ENCODE results near the gene MRPL45.

Gene MRPL45

DNA sequence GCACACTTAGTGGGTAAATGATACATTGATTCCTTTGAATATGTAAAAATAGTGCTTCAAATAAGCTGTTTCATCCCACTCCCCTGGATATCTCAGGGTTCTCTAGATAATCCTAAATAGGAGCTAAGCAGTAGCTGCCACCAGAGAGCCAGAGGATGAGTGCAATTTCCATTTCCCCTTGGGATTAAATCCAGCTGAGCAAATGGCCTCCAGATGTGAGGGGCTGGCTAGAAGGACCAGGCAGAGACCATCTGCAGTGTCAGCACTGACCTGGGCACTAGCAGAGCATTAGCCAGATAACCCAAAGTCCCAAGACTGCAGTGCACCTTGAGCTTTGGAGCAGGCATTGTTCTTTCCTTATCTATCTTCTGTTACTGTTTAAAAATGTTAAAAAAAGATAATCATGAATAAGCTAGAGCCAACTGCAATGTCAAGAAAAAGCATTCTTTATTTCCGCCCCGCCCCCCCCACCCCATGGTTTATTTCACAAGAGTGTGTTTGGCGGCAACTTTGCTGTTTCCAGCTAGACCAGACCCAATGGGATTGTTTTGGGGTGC is 27.3 kb downstream of the MRPL45 start:
- FAIRE-seq = no peak
- DNase-seq (ENCODE audit: extremely low spot score, insufficient read length, low read depth) = no peak

DNA sequence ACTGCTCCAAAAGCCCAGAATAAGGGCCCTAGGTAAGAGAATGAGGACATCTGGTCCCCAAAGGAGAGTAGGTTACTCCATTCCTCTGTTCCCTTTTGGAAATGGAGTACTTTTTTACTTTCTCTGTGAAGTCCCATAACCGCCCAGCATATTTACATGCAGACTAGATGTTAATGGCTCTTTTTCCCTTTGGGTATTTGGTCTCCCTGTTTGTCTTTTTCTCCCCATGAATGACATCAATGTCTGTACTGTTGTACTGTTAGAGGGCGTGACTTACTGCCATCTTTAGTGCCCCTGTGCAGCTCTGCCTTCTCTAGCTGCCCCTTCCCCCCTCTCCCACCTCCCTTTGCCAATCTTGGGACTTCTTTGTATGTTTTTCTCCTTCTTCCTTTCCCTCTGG is 27.8 kb downstream of the MRPL45 start:
- FAIRE-seq = no peak
- DNase-seq (ENCODE audit: extremely low spot score, insufficient read length, low read depth) = no peak

DNA sequence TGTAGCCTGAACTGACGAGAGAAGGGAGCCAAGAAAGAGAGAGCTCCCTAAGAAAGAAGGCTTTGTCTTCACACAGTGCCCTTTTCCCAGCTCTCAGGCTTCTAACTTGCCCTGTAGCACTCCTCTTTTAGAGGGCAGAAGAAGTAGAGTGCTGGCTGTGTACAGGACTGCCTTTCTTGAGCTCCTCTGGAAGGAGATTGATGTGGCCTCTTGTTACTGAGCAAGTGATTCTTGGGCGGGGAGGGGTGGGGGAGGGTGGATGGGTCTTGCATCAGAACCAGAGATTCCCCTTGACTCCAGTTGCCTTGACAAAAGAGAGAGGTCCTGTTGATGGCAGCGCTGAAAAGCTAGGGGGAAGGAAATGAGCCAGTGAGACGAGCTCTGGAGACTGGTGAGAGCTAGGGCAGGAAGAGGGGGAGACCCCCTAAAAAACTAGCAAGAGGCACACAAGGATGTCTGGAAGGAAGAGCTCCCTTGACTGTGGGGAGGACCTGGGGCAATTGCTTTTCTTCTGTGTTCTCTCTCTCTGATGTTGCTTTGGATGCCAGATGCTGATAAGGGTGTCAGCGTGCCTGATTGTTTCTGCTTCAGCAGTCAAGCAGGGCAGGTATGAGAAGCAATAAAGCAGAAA is 28.4 kb downstream of the MRPL45 start:
- FAIRE-seq (no peak), DNase-seq (ENCODE audit: extremely low spot score, insufficient read length, low read depth) (no peak)

DNA sequence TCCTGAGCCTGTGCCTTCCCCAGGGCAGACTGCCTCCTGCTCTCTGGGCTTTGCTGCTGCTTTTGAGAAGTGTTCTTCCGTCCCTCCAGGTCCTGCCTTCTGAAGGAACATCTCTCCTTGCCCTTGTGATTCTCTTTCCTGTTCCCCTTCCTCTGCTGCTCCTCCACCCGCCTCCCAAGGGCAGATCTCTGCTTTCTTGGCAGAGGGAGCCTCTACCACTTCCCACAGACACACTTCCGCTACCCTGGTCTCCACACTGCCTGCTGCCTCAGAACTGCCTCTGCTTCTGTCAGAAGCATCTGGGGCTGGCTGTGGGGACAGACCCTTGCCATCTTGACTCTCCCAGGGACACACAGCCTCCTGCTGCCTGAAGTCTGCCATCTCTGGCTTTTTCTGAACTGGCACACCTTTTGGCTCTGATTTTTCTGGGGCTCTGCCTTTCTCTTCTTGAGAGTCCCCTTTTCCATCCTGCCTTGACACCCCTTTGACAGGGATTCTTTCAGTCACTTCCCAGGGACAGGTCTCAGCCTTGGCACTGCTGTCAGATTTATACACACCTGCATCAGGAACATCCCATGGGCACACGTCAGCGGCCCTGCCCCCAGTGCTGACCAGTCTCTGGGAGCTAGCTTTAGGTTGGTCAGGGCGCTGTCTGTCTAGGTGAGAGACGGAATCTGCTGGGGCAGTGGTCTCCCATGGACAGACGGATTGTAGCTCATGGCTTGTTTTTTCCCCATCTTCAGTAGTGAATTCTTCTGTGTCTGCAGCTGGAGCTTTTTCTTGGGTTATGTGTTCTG is 30.2 kb downstream of the MRPL45 start:
- FAIRE-seq = no peak
- DNase-seq (ENCODE audit: extremely low spot score, insufficient read length, low read depth) = no peak

DNA sequence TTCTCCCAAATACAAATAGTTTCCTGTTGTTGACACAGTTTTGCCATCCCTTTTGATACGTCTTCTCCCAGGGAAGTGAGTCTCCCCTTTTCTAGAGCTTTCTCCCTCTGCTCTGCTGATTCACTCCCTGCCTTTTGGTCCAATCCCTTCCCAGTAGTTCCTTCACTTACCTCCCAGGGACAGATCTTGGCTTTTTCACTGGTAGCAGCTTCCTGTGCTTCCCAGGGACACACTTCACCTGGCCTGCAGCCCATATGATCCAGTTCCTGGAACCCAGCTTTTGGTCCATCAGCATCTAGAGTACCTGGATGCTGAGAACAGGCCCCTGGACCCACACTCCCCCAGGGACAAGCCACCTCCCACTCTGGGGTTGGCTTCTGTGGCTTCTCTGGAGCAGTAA is 31.0 kb downstream of the MRPL45 start:
- FAIRE-seq (no peak), DNase-seq (ENCODE audit: extremely low spot score, insufficient read length, low read depth) (no peak)

DNA sequence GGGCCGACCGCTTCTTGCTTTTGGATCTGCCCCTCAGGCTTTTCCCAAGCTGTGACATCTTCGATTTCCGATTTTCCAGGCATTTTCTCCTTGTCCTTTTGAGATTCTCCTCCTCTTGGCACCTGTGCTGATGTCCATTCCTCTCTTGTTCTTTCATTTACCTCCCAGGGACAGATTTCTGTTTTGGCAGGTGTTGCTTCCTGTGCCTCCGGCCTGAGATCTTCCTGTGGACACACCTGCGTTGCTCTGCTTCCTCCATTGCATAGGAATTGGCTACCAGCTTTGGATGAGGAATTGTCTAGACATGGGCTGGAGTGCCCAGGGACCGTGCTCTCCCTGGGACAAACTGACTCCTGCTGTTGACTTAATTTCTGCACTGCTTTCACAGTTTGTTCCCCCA is 31.7 kb downstream of the MRPL45 start:
- DNase-seq (ENCODE audit: extremely low spot score, insufficient read length, low read depth) (no peak), FAIRE-seq (no peak)

DNA sequence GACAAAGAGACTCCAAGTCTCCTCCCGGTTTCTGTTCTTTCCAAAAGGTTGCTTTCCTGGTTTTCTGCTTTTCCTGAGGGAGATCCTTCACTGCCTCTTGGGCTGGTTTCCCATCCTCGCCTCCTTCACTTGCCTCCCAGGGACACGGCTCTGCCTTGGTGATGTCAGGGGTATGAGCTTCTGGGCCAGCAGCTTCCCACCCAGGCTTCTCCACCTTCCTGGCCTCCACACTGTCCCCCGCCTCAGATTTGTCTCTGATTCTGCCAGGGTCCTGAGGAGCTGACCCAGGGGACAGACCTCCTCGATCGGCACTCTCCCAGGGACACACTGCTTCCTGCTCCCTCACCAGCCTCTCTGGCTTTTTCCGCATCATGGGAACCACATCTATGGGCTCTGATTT is 32.3 kb downstream of the MRPL45 start:
- no peak for FAIRE-seq

DNA sequence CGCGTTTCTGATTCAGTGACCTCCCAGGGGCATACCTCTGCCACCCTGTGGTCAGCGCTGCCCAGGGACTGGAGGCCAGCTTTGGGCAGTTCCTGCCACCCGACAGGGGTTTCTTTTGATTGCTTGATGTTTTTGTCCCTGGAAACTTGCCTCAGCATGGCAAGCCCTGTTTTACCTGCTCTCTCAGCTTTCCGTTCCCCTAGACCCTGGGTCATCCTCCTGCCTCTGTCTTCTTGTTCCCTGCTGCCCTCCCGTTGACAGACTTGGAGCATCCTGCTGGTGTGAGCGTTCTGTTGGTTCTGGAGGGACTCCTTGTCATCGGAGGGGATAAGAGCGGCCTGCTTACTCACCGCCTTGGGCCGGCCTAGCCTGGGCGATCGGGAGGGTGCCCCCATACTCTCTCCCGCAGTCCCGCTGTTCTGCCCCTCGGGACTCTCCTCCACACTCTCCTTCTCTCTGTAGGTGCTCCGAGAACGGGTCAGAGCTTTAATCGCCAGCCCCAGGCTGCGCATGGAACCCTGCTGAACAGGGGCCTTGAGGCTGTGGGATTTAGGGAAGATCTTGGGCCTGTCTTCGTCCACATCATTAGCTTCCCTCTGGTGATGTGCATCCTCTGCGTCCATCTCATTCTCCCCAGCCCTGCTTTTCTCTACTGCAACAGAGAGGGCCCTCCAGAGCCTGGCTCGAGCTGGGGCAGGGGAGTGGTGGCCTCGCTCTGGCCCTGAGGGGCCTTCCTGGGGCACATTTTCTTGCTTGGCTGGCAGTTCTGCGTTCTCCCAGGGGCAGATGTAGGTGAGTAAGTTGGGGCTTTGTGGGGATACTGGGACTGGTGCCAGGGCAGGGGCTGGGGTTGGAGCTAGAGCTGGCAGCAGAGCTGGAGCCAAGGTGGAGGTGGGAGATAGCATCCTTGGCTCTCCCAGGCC is 33.1 kb downstream of the MRPL45 start:
- no peak for FAIRE-seq

More for the DNA sequence above, 32.3 kb downstream of the MRPL45 start:
- DNase-seq (ENCODE audit: extremely low spot score, insufficient read length, low read depth) = no peak

DNA sequence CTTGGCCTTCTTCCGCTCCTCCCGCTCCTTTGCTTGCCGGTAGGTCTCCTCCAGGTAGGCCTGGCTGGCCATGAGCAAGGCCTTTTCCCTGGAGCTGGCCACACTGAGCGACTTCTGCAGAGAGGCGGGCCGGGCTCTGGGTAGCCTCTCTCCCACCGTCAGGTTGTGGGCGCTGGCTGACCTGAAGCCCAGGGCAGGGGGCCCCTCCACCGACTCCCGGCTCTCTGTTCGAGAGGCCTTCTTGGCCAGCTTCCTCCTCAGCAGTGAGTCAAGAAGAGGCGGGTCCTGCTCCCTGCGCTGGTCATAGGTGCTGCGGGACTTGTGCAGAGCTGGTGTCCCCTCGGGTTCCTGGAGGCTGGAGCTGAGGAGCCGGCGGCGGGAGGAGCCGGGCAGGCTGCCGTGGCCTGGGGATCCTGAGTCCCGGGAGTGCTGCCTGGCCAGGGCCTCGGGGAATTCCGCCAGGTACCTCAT is 34.0 kb downstream of the MRPL45 start:
- no peak for DNase-seq (ENCODE audit: extremely low spot score, insufficient read length, low read depth)
- FAIRE-seq = no peak

More for the DNA sequence above, 33.1 kb downstream of the MRPL45 start:
- DNase-seq (ENCODE audit: extremely low spot score, insufficient read length, low read depth) = no peak

DNA sequence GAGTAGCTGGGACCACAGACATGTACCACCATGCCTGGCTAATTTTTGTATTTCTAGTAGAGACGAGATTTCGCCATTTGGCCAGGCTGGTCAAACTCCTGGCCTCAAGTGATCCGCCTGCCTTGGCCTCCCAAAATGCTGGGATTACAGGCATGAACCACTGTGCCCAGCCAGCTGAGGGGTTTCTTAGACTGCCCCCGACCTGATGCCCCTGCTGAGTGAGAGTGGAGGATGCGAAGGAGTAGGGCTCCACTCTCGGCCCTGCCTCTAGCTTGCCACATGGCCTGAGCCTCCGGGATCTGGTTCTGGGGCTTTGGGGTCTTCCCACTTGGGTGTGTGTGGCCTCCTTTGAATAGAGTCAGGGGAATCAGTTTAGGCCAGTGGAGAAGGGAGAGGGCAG is 35.8 kb downstream of the MRPL45 start:
- FAIRE-seq (no peak), DNase-seq (ENCODE audit: extremely low spot score, insufficient read length, low read depth) (no peak)

DNA sequence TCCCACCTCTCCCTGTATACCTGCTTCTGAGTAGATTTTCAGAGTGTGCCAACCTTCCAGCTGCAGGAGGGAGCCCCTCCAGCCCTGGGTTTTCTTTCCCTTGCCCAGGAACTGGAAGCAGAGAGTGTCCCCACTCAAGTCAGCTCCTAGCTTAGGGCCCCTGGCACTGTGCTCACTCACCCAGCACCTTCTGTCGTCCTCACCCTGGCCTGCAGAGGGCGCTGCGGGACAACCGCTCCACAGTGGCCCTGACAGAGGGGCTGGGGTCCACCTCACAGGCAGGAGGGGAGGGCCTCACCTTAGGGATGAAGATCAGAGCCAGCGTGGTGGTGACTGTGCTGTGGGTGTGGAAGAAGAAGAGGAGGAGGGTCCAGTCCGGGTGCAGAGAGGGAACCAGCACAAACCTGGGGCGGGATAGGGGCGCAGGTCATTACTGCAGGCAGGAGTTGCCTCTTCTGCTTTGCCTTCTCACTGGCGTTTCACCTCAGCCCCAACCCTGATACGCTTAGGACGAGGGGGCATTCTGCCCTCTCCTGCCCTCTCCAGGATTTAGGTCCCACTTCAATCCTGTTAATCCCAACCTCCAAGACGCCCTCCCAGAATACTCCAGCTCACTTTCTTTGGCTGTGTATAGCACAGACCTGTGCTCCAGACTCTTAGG is 36.8 kb downstream of the MRPL45 start:
- DNase-seq (ENCODE audit: extremely low spot score, insufficient read length, low read depth) = no peak
- FAIRE-seq = no peak

DNA sequence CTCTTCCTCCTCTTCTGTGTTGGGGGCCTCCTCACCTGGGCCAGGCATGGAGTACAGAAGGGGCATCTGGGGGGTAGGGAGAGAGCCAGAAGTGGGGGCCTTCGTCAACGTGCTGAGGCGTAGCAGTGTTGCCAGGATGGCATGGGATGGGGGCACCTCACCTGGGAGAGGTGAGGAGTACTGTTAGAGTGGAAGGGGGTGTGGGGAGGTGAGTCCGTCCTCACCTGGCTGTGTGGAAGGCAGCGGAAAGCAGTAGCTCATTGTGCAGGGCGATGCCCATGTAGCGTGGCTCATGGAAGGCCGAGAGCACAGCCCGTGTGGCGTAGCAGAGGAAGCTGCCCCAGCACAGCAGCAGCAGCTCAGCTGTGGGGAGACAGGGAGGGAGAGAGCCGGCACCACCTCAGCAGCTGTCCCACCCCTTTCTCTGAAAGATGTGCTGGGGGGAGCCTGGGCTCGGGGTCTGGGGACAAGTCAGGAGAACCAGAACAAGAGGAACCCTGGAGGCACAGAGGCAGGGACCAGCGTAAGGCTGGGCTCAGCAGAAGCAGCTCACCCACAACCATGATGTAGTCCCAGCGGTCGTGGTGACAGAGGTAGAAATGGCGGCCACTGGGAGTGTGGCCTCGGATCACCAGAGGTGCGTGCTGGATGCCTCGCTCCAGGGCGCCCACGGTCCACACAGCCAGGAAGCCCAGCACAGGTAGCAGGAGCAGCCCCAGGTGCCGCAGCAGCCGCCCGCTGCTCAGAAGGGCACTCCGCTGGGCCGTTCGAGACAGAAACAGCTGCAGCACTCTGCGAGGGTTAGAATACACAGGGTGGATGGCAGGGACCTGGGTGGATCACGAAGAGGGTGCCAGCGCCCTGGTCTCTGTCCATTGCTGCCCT is 37.8 kb downstream of the MRPL45 start:
- FAIRE-seq (no peak), DNase-seq (ENCODE audit: extremely low spot score, insufficient read length, low read depth) (no peak)

DNA sequence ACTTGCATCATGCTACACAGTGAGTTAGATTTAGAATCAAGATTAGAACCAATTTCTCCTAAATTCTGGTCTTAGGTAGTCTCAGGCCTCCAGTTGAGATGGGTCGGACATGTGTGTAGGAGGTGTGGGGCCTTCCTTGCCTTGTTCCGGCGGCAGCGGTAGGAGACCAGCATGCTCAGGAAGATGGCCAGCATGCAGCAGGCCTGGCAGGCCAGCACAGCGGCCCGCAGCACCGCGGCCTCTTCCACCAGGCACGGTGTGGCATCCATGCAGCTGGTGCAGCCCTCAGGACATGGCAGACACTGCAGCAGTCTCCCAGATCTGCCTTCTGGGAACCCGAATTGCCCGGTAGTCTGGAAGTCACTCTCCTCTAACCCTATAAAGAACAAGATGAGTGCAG is 39.9 kb downstream of the MRPL45 start:
- no peak for DNase-seq (ENCODE audit: extremely low spot score, insufficient read length, low read depth)
- FAIRE-seq = no peak

DNA sequence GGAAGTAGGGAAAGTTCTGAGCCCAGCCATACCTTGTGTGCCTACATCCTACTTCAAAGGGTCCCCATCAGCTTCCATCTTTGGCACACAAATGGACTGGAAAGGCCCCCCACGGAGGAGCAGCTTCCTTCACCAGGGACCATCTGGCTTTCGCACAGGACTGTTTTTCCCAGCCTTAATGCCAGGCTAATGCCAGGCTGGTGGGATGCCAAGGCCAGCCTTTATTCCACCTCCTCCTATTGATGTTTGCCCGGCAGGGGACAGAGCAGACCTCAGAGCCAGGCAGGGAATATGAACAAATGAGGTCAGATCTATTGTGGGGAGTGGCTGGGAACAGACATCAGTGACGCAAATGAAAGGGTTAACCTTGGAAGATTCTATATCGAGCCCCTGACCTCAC is 41.1 kb downstream of the MRPL45 start:
- DNase-seq (ENCODE audit: extremely low spot score, insufficient read length, low read depth) = no peak
- no peak for FAIRE-seq

DNA sequence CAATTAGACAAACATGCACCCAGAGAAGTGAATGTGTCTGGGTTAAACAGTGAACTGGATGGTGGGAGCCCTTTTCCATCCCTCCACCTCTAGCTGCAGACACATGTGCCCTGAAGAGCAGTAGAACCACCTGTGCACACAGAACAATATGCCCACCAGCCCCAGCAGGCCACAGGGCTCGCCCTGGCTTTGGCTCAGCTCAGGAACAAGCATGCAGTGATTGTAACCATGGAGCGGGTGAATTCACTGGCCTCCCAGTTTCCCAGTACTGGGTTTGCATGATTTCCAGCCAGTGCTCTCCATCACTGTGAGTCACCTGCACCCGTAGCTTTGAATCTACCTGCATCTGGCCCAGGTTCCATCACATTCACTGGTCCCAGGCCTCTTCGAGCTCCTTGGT is 41.6 kb downstream of the MRPL45 start:
- DNase-seq (ENCODE audit: extremely low spot score, insufficient read length, low read depth) = no peak

DNA sequence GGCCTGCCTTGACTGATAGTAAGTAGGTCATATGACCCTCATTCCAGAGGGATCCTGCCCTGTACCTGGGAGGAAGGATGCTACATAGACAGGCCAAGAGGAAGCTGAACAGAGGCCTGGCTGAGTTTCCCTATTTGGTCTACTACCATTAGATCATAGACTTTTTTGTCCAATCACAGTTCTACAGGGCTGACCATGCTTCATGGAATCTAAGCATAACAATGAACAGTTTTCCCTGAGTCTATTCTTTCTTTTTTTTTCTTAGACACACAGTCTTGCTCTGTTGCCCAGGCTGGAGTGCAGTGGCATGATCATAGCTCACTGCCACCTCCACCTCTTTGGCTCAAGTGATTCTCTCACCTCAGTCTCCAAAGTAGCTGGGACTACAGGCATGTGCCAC is 42.9 kb downstream of the MRPL45 start:
- DNase-seq (ENCODE audit: extremely low spot score, insufficient read length, low read depth) (no peak), FAIRE-seq (no peak)

More for the DNA sequence above, 41.6 kb downstream of the MRPL45 start:
- FAIRE-seq = no peak

DNA sequence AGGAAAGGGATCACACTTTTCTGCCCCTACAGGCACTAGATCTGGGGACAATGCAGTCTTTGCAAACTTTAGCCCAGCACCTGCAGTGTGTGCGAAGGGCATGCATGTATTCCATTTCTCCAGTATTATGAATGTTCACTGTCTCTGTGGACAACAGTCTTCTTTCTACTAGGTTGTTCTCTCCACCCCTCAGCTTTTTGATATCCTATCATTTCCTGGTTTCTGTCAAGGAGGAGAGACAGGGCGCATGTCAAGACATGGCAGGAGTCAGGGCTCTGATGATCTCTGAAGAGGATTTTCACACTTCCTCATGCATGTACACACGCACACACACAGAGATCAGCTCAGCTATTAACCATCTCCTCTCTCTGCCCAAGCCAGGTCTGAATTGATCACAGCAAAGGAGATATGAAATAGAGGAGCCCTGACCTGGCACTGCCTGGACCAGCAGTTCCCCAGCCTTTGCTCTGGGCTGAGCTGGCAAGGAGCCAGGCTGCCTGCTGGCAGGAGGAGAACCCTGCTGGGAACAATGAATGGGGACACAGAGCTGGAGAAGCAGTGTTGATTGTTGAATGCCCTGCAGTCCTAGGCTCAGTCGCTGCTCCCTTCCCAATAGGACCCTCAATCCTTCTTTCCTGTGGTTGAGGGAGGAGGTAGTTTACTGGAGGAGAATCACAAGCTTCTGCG is 44.2 kb downstream of the MRPL45 start:
- DNase-seq (ENCODE audit: extremely low spot score, insufficient read length, low read depth) (no peak), FAIRE-seq (no peak)

DNA sequence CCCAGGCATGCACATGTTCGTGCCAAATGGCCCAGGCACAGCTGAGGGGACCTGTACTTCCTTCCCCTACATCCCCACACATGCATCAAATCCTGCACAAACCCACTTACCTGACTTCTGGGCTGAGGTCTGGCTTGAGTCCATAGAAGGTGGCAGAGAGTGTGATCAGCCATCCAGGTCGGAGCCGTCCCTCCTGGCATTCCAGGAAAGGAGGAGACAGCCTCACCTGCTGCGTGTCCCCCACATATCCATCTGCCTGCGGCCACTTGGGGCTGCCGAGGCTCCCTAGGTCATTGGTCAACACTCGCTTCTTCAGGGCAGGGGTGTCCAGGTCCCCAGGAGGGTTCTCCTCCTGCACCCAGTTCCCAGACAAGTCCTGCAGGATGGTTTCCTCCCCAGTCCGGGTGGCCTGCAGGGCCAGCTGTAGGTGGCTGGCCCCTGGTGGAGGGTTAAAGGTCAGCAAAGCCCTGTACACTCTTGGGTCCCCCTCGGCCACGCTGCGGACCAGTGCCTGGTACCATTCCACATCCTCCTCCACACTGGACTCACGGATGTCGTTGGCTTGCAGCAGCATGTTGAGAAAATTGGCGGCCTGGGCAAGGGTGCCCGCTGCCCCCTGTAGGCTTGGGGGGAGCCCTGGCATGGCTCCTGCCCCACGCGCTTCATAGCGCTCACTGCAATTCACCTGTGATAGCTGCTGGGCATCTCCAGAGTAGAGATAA is 46.1 kb downstream of the MRPL45 start:
- DNase-seq (ENCODE audit: extremely low spot score, insufficient read length, low read depth) (no peak), FAIRE-seq (no peak)
